Subcutaneous abdominal adipose tissue (tissue), 5 donors: ENCODE data around the gene SNX9.

Source experiments
- H3K27ac ChIP-seq: one replicate; pipeline ENCODE4 v1.7.0; 2013; ENCODE audit warnings: low read depth, mild to moderate bottlenecking, inconsistent platforms, low read length, moderate library complexity
- H3K27me3 ChIP-seq, 5 donors: one replicate each; pipeline ENCODE4 v1.7.0; 2013; ENCODE audit warnings: low read length in 5 of 5, inconsistent platforms in 1 of 5; ENCODE audit not compliant: control insufficient read depth in 5 of 5, insufficient read depth in 4 of 5
- H3K36me3 ChIP-seq, 5 donors: one replicate each; pipeline ENCODE4 v1.7.0; 2013; ENCODE audit warnings: low read length in 5 of 5; ENCODE audit not compliant: control insufficient read depth in 5 of 5, insufficient read depth in 5 of 5
- H3K4me1 ChIP-seq, 5 donors: one replicate each; pipeline ENCODE4 v1.7.0; 2013; ENCODE audit warnings: low read length in 5 of 5, mild to moderate bottlenecking in 3 of 5, moderate library complexity in 1 of 5; ENCODE audit not compliant: control insufficient read depth in 5 of 5, insufficient read depth in 5 of 5
- H3K4me3 ChIP-seq, 5 donors: one replicate each; pipeline ENCODE4 v1.7.0; 2013; ENCODE audit warnings: low read length in 5 of 5, low read depth in 1 of 5
- H3K9ac ChIP-seq, 5 donors: one replicate each; pipeline ENCODE4 v1.7.0; 2013; ENCODE audit warnings: low read length in 5 of 5, mild to moderate bottlenecking in 4 of 5, moderate library complexity in 3 of 5
- H3K9me3 ChIP-seq, 5 donors: one replicate each; pipeline ENCODE4 v1.7.0; 2013; ENCODE audit warnings: low read length in 5 of 5; ENCODE audit not compliant: control insufficient read depth in 5 of 5
- donor health status: healthy.
- donor health status: healthy.
- donor health status: healthy.
- donor health status: healthy.
- donor health status: healthy.

SNX9 gene

GRCh38 chr6:157987788-157988699 is 165.0 kb downstream of the SNX9 start:
- Histone ChIP-seq H3K27ac (no peak overlapping the region), H3K36me3 (no peaks in the 10 kb centered on the region), H3K9me3 (no peaks in the 10 kb centered on the region), H3K4me3 (no peak overlapping the region), H3K27me3 (peaks cover 0 to 3% (median 0%) of the 10 kb centered on the region in 5 donors), H3K9ac (no peak overlapping the region), H3K4me1 (peaks cover 0 to 10% (median 3%) of the 10 kb centered on the region in 5 donors)

- Histone ChIP-seq H3K4me1 (peaks cover 0 to 10% (median 6%) of the 10 kb centered on the region in 5 donors), H3K27ac (no peak overlapping the region), H3K4me3 (no peak overlapping the region), H3K9ac (no peak overlapping the region), H3K9me3 (no peaks in the 10 kb centered on the region), H3K27me3 (peaks cover 0 to 3% (median 0%) of the 10 kb centered on the region in 5 donors), H3K36me3 (no peaks in the 10 kb centered on the region)
Observed at GRCh38 chr6:157988700-157989063, 165.6 kb downstream of the SNX9 start.

GRCh38 chr6:157989541-157990289 is 166.7 kb downstream of the SNX9 start:
- Histone ChIP-seq H3K4me3 (no peak overlapping the region), H3K27ac (no peak overlapping the region), H3K9ac (no peak overlapping the region), H3K27me3 (peaks cover 0 to under 1% (median 0%) of the 10 kb centered on the region in 5 donors), H3K4me1 (peaks cover 0 to 10% (median 6%) of the 10 kb centered on the region in 5 donors), H3K36me3 (no peaks in the 10 kb centered on the region), H3K9me3 (no peaks in the 10 kb centered on the region)

- Histone ChIP-seq H3K4me3 (no peak overlapping the region), H3K9me3 (no peaks in the 10 kb centered on the region), H3K27me3 (no peaks in the 10 kb centered on the region), H3K9ac (no peak overlapping the region), H3K36me3 (no peaks in the 10 kb centered on the region), H3K4me1 (peaks cover 0 to 10% (median 6%) of the 10 kb centered on the region in 5 donors), H3K27ac (no peak overlapping the region)
Observed at GRCh38 chr6:157990321-157991066, 167.4 kb downstream of the SNX9 start.

- Histone ChIP-seq H3K27me3 (no peaks in the 10 kb centered on the region), H3K4me1 (peaks cover 0 to 10% (median 6%) of the 10 kb centered on the region in 5 donors), H3K36me3 (no peaks in the 10 kb centered on the region), H3K9ac (no peak overlapping the region), H3K9me3 (no peaks in the 10 kb centered on the region), H3K4me3 (no peak overlapping the region), H3K27ac (no peak overlapping the region)
Observed at GRCh38 chr6:157991067-157991432, 168.0 kb downstream of the SNX9 start.

- Histone ChIP-seq H3K9ac (no peak overlapping the region), H3K4me1 (peaks cover 0 to 10% (median 6%) of the 10 kb centered on the region in 5 donors), H3K27ac (no peak overlapping the region), H3K4me3 (no peak overlapping the region), H3K36me3 (no peaks in the 10 kb centered on the region), H3K27me3 (no peaks in the 10 kb centered on the region), H3K9me3 (no peaks in the 10 kb centered on the region)
Observed at GRCh38 chr6:157993076-157993475, 170.0 kb downstream of the SNX9 start.

GRCh38 chr6:157994125-157994795 is 171.2 kb downstream of the SNX9 start:
- Histone ChIP-seq H3K9me3 (no peaks in the 10 kb centered on the region), H3K36me3 (no peaks in the 10 kb centered on the region), H3K4me1 (peaks cover 0 to 10% (median 6%) of the 10 kb centered on the region in 5 donors), H3K4me3 (no peak overlapping the region), H3K9ac (no peak overlapping the region), H3K27ac (no peak overlapping the region), H3K27me3 (no peaks in the 10 kb centered on the region)
